Liver (tissue), 3 donors: ENCODE results near the gene DUSP2.

Experiments
- CTCF ChIP-seq: fragments of 150-350 bp; IDR thresholded peaks from 2 replicates; pipeline ENCODE4 v1.5.1; 2017; ENCODE audit warnings: improper control_type of control experiment, low read depth, low read length; ENCODE audit not compliant: missing input control
- FOXA1 ChIP-seq: IDR thresholded peaks from 2 replicates; pipeline ENCODE4 v1.6.1; 2016; ENCODE audit warnings: antibody characterized with exemption
- HNF4G ChIP-seq: IDR thresholded peaks from 2 replicates; pipeline ENCODE4 v1.6.1; 2016; ENCODE audit warnings: antibody characterized with exemption
- RAD21 ChIP-seq, 2 donors: IDR thresholded peaks; 2 replicates each; pipeline ENCODE4 v1.6.1; 2016; ENCODE audit warnings: antibody characterized with exemption in 2 of 2, mild to moderate bottlenecking in 2 of 2
- RXRA ChIP-seq, 2 donors: IDR thresholded peaks; 2 replicates each; pipeline ENCODE4 v1.6.1; 2017 to 2018; ENCODE audit warnings: antibody characterized with exemption in 2 of 2, mild to moderate bottlenecking in 1 of 2
- TAF1 ChIP-seq: conservative IDR thresholded peaks from 2 replicates; pipeline ENCODE4 v1.6.1; 2016; ENCODE audit warnings: antibody characterized with exemption, mild to moderate bottlenecking
- YY1 ChIP-seq: IDR thresholded peaks from 2 replicates; pipeline ENCODE4 v1.6.1; 2016; ENCODE audit warnings: antibody characterized with exemption, mild to moderate bottlenecking
- TF ChIP-seq, protein P1 (sequence below): IDR thresholded peaks from 2 replicates; pipeline ENCODE4 v1.6.1; 2016; ENCODE audit warnings: antibody characterized with exemption
- TF ChIP-seq, protein P2 (sequence below): IDR thresholded peaks from 2 replicates; pipeline ENCODE4 v1.6.1; 2016; ENCODE audit warnings: antibody characterized with exemption
- donor health status: healthy.
- donor health status: healthy.

GRCh38 chr2:96124406-96125265 is 20.6 kb downstream of the DUSP2 start:
- no peak for TF ChIP-seq CTCF
- no peak for TF ChIP-seq YY1
- TF ChIP-seq, protein P1, sequence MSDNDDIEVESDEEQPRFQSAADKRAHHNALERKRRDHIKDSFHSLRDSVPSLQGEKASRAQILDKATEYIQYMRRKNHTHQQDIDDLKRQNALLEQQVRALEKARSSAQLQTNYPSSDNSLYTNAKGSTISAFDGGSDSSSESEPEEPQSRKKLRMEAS: no peak
- TF ChIP-seq, protein P2, sequence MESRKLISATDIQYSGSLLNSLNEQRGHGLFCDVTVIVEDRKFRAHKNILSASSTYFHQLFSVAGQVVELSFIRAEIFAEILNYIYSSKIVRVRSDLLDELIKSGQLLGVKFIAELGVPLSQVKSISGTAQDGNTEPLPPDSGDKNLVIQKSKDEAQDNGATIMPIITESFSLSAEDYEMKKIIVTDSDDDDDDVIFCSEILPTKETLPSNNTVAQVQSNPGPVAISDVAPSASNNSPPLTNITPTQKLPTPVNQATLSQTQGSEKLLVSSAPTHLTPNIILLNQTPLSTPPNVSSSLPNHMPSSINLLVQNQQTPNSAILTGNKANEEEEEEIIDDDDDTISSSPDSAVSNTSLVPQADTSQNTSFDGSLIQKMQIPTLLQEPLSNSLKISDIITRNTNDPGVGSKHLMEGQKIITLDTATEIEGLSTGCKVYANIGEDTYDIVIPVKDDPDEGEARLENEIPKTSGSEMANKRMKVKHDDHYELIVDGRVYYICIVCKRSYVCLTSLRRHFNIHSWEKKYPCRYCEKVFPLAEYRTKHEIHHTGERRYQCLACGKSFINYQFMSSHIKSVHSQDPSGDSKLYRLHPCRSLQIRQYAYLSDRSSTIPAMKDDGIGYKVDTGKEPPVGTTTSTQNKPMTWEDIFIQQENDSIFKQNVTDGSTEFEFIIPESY: no peak
- no peak for TF ChIP-seq FOXA1
- no peak for TF ChIP-seq TAF1
- no peak for TF ChIP-seq RAD21 (IDR thresholded peaks at IDR 0.05)
- TF ChIP-seq RXRA (IDR thresholded peaks at IDR 0.05): no peak
- TF ChIP-seq HNF4G: no peak
